ENCODE data around the gene LRPPRC. TPM values are rescaled to one million over a fixed set of nuclear protein-coding genes. Genes with fewer than 3 reads are reported as not detected.

Gene LRPPRC
- polyA plus RNA-seq, 1 of the 3 experiments (the other 2 are of a cell fraction): 31.4 TPM

GRCh38 chr2:44004735-44005602, 9.2 kb upstream of the LRPPRC start:
- no peak for TF ChIP-seq TAF1 (IDR thresholded peaks at IDR 0.05; ENCODE audit: borderline replicate concordance, low read depth, low read length)
- no peak for TF ChIP-seq USF2 (IDR thresholded peaks at IDR 0.05; ENCODE audit: borderline replicate concordance, low read depth, low read length)
- no peak for TF ChIP-seq RFX5 (IDR thresholded peaks at IDR 0.05; ENCODE audit: low read length)
- TF ChIP-seq RCOR1 (IDR thresholded peaks at IDR 0.05; ENCODE audit: low read length): no peak
- no peak for TF ChIP-seq YY1 (IDR thresholded peaks at IDR 0.05; ENCODE audit: low read depth)
- TF ChIP-seq EZH2phosphoT487 (IDR thresholded peaks at IDR 0.05; ENCODE audit: borderline replicate concordance, low read depth): no peak
- no peak for TF ChIP-seq FOXJ3 (CRISPR knock-in tag; IDR thresholded peaks at IDR 0.05)
- CTCF ChIA-PET: interaction anchor here (1.5 to 2.1 kb wide), 2 partner anchors 39 kb away, joined by 5 to 8 read pairs; no protein-coding TSS in a partner anchor
- H3K27ac ChIP-seq (ENCODE audit: low read depth in 2 of 2, low read length in 1 of 2): no peak overlapping the region
- H3K4me3 ChIP-seq (ENCODE audit: low read depth in 2 of 2, low read length in 1 of 2): no peak overlapping the region
- H3K4me1 ChIP-seq (ENCODE audit: control insufficient read depth in 1 of 2, insufficient read depth in 2 of 2, low read depth in 1 of 2, low read length in 1 of 2): peaks cover 0 to 5% of the 10 kb centered on the region in 2 experiments; a peak in 2 of 4 replicates
- H3F3A ChIP-seq (replicated peaks; ENCODE audit: insufficient read depth): no peaks in the 10 kb centered on the region
- no peaks in the 10 kb centered on the region for H3K9me2 ChIP-seq
- H3K4me2 ChIP-seq: no peak overlapping the region
- H3K79me2 ChIP-seq (ENCODE audit: insufficient read depth): no peaks in the 10 kb centered on the region
- H4K20me1 ChIP-seq (ENCODE audit: insufficient read depth): no peaks in the 10 kb centered on the region
- H3K9ac ChIP-seq: no peak overlapping the region
- no peaks in the 10 kb centered on the region for H3K36me3 ChIP-seq (replicated peaks in 1 of 2; ENCODE audit: control insufficient read depth in 1 of 2, insufficient read depth in 2 of 2, low read length in 1 of 2)
- 68% methylated on average over 3 of the region's 3 CpGs for WGBS (ENCODE audit: low lambda C conversion rate)
- no peak for DNase-seq
- no peaks in the 10 kb centered on the region; the same call in 1 of the 2 replicates for H3K9me3 ChIP-seq
- H2AFZ ChIP-seq (ENCODE audit: low read depth): no peak overlapping the region
- POLR2A ChIA-PET: no interaction called here
- H3K27me3 ChIP-seq (ENCODE audit: insufficient read depth): no peaks in the 10 kb centered on the region

- H4K20me1 ChIP-seq (ENCODE audit: insufficient read depth): no peaks in the 10 kb centered on the region
- no peaks in the 10 kb centered on the region for H3K9me2 ChIP-seq
- H3K4me2 ChIP-seq: no peak overlapping the region
- TF ChIP-seq ZBTB33 (IDR thresholded peaks at IDR 0.05; ENCODE audit: borderline replicate concordance, low read depth) (no peak), CHD2 (IDR thresholded peaks at IDR 0.05; ENCODE audit: low read length, partially characterized antibody) (no peak), FOXJ3 (CRISPR knock-in tag; IDR thresholded peaks at IDR 0.05) (no peak)
- H3F3A ChIP-seq (replicated peaks; ENCODE audit: insufficient read depth): no peaks in the 10 kb centered on the region
- H3K9ac ChIP-seq: no peak overlapping the region
- no peaks in the 10 kb centered on the region; a peak in 1 of 4 replicates for H3K4me1 ChIP-seq (ENCODE audit: control insufficient read depth in 1 of 2, insufficient read depth in 2 of 2, low read depth in 1 of 2, low read length in 1 of 2)
- 88% methylated on average over 1 of the region's 1 CpG for WGBS (ENCODE audit: low lambda C conversion rate)
- ChIA-PET POLR2A (no interaction called here), CTCF (interaction anchor here (1.3 to 2.2 kb wide), 3 partner anchors 8 to 86 kb away, joined by 5 to 10 read pairs (median 9); no protein-coding TSS in a partner anchor)
- no peak overlapping the region for H3K4me3 ChIP-seq (ENCODE audit: low read depth in 2 of 2, low read length in 1 of 2)
- no peak overlapping the region for H3K27ac ChIP-seq (ENCODE audit: low read depth in 2 of 2, low read length in 1 of 2)
- H3K9me3 ChIP-seq: no peaks in the 10 kb centered on the region; the same call in 1 of the 2 replicates
- no peaks in the 10 kb centered on the region for H3K27me3 ChIP-seq (ENCODE audit: insufficient read depth)
- no peaks in the 10 kb centered on the region for H3K79me2 ChIP-seq (ENCODE audit: insufficient read depth)
- DNase-seq: no peak
- no peaks in the 10 kb centered on the region for H3K36me3 ChIP-seq (replicated peaks in 1 of 2; ENCODE audit: control insufficient read depth in 1 of 2, insufficient read depth in 2 of 2, low read length in 1 of 2)
- no peak overlapping the region for H2AFZ ChIP-seq (ENCODE audit: low read depth)
Observed at GRCh38 chr2:44001716-44002115, 5.9 kb upstream of the LRPPRC start.

Data from SK-N-SH (cell line).